OCI-LY7 (cell line): ENCODE measurements around the gene CAB39. TPM values are rescaled to one million over a fixed set of nuclear protein-coding genes. Genes with fewer than 3 reads are reported as not detected.

Experiments used
- BruUV-seq: library from RNA; stranded (reverse); fragments of 400-500 nt; replicated peaks from 2 replicates; lab custom pipeline; 2021; lab: Mats Ljungman, UMichigan
- CTCF ChIA-PET: fragments of 300-600 bp; sonication (Branson Sonifier 250); formaldehyde crosslinking; loops from one replicate; lab custom pipeline; 2022; ENCODE audit warnings: antibody characterized with exemption; ENCODE audit not compliant: unreplicated experiment; lab: Charles Lee
- POLR2A ChIA-PET: fragments of 300-600 bp; sonication (Branson Sonifier 250); formaldehyde crosslinking; loops from one replicate; lab custom pipeline; 2022; ENCODE audit warnings: antibody characterized with exemption; lab: Charles Lee
- DNase-seq: peaks from one replicate; pipeline ENCODE4 v3.0.0-alpha.2; 2015; ENCODE audit warnings: low spot score
- H2AFZ ChIP-seq: fragments of 200-600 bp; sonication (generic), shearing (Covaris generic); 2 replicates; pipeline ENCODE4 v1.6.1; 2014; ENCODE audit warnings: mild to moderate bottlenecking, antibody characterized with exemption, low read length, moderate library complexity
- H3K27ac ChIP-seq: fragments of 200-600 bp; sonication (generic); 2 replicates; pipeline ENCODE4 v1.5.1; 2014; ENCODE audit warnings: mixed run types, low read depth, mild to moderate bottlenecking, moderate library complexity, low read length, inconsistent platforms; ENCODE audit not compliant: poor library complexity, severe bottlenecking
- H3K36me3 ChIP-seq: fragments of 200-600 bp; sonication (generic); 2 replicates; pipeline ENCODE4 v1.6.1; 2014; ENCODE audit warnings: mild to moderate bottlenecking, antibody characterized with exemption, low read length, moderate library complexity, mixed read lengths; ENCODE audit not compliant: insufficient read depth
- H3K4me1 ChIP-seq: fragments of 200-600 bp; sonication (generic); 2 replicates; pipeline ENCODE4 v1.5.1; 2014; ENCODE audit warnings: mild to moderate bottlenecking, low read length; ENCODE audit not compliant: insufficient read depth, poor library complexity, severe bottlenecking
- H3K4me2 ChIP-seq: fragments of 200-600 bp; sonication (generic); 2 replicates; pipeline ENCODE4 v1.6.1; 2014; ENCODE audit warnings: mild to moderate bottlenecking, low read length
- H3K4me3 ChIP-seq: fragments of 200-600 bp; sonication (generic); 2 replicates; pipeline ENCODE4 v1.5.1; 2014; ENCODE audit warnings: mild to moderate bottlenecking, low read depth, low read length; ENCODE audit not compliant: poor library complexity, severe bottlenecking
- H3K79me2 ChIP-seq: fragments of 200-600 bp; sonication (generic); 2 replicates; pipeline ENCODE4 v1.6.1; 2016; ENCODE audit warnings: low read depth, mild to moderate bottlenecking, low read length, moderate library complexity, mixed read lengths; ENCODE audit not compliant: insufficient read depth
- H3K9me2 ChIP-seq: fragments of 200-600 bp; sonication (generic); 2 replicates; pipeline ENCODE4 v1.6.1; 2016; ENCODE audit warnings: mild to moderate bottlenecking, low read length, mixed read lengths; ENCODE audit not compliant: insufficient read depth
- H3K9me3 ChIP-seq: fragments of 200-600 bp; sonication (generic); 2 replicates; pipeline ENCODE4 v1.6.1; 2014; ENCODE audit warnings: mild to moderate bottlenecking, mixed run types, low read length, mixed read lengths
- H4K20me1 ChIP-seq: fragments of 200-600 bp; sonication (generic); 2 replicates; pipeline ENCODE4 v1.6.1; 2014; ENCODE audit warnings: mild to moderate bottlenecking, antibody characterized with exemption, low read length, moderate library complexity, mixed read lengths; ENCODE audit not compliant: insufficient read depth
- EZH2phosphoT487 ChIP-seq: fragments of 200-600 bp; sonication (generic); IDR thresholded peaks from 2 replicates; pipeline ENCODE4 v1.6.1; 2018; ENCODE audit warnings: low read depth, borderline replicate concordance, mild to moderate bottlenecking, mixed run types, antibody characterized with exemption, low read length, moderate library complexity, mixed read lengths
- intact Hi-C: fragments of 100-400 bp; cut with micrococcal nuclease; formaldehyde crosslinking; loops from one replicate; pipeline ENCODE4 v1.10.0; 2022; ENCODE audit not compliant: unreplicated experiment
- total RNA-seq, 2 experiments: library from RNA; depleted of rRNA in 1 of 2; stranded (reverse); fragments of >200 nt in 1 of 2; shearing (Covaris generic) in 1 of 2; gene quantifications; 2 replicates each; pipeline ENCODE4 v1.2.3, GENCODE V29; 2014 to 2022
- TF ChIP-seq, protein P1 (sequence below): fragments of 200-600 bp; sonication (generic); conservative IDR thresholded peaks from 2 replicates; pipeline ENCODE4 v1.5.1; 2014; ENCODE audit warnings: mild to moderate bottlenecking, antibody characterized with exemption, low read length, moderate library complexity, mixed read lengths

CAB39 gene
- total RNA-seq, 2 experiments from 2014 or later = 39.3 to 53.4 TPM

DNA sequence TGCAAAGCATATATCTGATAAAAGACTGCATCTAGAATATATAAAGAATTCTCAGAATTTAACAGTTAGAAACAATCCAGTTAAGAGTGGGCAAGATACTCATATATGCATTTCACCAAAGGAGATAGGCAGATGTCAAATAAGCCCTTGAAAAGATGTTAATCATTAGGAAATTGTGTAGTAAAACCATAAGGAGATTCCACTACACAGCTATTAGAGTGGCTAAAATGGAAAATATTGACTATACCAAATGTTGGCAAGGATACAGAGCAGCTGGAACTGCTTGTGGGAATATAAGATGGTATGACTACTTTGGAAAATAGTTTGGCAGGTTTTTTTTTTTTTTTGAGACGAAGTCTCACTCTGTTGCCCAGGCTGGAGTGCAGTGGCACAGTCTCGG is 59.5 kb downstream of the CAB39 start:
- CTCF ChIA-PET = no interaction called here
- peaks cover 45% of the 10 kb centered on the region for H3K36me3 ChIP-seq
- H3K4me1 ChIP-seq = no peaks in the 10 kb centered on the region
- no peaks in the 10 kb centered on the region for H3K9me2 ChIP-seq
- no peak overlapping the region for H2AFZ ChIP-seq
- TF ChIP-seq, protein P1, sequence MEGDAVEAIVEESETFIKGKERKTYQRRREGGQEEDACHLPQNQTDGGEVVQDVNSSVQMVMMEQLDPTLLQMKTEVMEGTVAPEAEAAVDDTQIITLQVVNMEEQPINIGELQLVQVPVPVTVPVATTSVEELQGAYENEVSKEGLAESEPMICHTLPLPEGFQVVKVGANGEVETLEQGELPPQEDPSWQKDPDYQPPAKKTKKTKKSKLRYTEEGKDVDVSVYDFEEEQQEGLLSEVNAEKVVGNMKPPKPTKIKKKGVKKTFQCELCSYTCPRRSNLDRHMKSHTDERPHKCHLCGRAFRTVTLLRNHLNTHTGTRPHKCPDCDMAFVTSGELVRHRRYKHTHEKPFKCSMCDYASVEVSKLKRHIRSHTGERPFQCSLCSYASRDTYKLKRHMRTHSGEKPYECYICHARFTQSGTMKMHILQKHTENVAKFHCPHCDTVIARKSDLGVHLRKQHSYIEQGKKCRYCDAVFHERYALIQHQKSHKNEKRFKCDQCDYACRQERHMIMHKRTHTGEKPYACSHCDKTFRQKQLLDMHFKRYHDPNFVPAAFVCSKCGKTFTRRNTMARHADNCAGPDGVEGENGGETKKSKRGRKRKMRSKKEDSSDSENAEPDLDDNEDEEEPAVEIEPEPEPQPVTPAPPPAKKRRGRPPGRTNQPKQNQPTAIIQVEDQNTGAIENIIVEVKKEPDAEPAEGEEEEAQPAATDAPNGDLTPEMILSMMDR = no peak
- no peak for TF ChIP-seq EZH2phosphoT487
- no peak overlapping the region for H3K4me2 ChIP-seq
- DNase-seq = no peak
- intact Hi-C loops = no loop called here
- no peak overlapping the region for H3K27ac ChIP-seq
- no peaks in the 10 kb centered on the region for H4K20me1 ChIP-seq
- no peak overlapping the region for H3K4me3 ChIP-seq
- H3K9me3 ChIP-seq = no peaks in the 10 kb centered on the region
- BruUV-seq = no TSS peak
- no peaks in the 10 kb centered on the region for H3K79me2 ChIP-seq
- POLR2A ChIA-PET = no interaction called here

DNA sequence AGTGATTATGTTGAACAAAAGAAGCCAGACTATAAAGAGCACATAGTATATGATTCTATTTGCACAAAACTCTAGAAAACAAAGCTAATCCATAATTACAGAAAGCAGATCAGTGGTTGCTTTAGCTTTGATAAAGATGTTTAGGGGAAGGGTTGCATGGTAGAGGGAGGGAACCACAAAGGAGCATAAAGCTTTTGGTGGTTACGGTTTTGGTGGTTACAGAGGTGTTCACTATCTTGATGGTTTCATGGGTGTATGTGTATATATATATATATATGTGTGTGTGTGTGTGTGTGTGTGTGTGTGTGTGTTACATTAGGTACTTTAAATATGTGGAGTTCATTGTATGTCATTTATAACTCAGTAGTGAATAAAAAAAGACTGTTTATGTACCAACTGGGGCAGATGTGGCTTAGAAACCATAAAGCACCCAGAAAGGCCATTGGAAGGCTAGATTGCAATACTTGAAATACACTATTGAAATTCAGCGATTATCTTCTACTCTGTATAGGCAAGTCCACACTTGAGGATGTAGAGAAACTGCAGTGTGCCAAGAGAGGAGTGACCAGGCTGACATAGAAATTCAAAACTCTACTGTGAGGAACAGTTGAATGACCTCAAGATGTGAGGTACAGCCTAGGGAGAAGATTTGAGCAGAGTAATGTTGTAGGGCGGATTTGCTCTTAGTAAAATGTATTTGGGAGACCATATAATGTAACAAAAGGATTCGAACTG is 60.6 kb downstream of the CAB39 start:
- POLR2A ChIA-PET = interaction anchor here (0.7 kb wide), 5 partner anchors 25 to 1512 kb away, joined by 3 to 5 read pairs (median 3); no protein-coding TSS in a partner anchor

More for the DNA sequence above, 60.6 kb downstream of the CAB39 start:
- H3K4me3 ChIP-seq = no peak overlapping the region
- H3K36me3 ChIP-seq = peaks cover 43% of the 10 kb centered on the region
- no peaks in the 10 kb centered on the region for H3K9me2 ChIP-seq
- no peaks in the 10 kb centered on the region for H3K79me2 ChIP-seq
- no peaks in the 10 kb centered on the region for H3K9me3 ChIP-seq
- H3K4me1 ChIP-seq = no peaks in the 10 kb centered on the region
- BruUV-seq = no TSS peak
- CTCF ChIA-PET = no interaction called here
- no peak overlapping the region for H2AFZ ChIP-seq
- H4K20me1 ChIP-seq = no peaks in the 10 kb centered on the region
- no peak for DNase-seq
- TF ChIP-seq, protein P1 = no peak
- TF ChIP-seq EZH2phosphoT487 = no peak
- intact Hi-C loops = no loop called here
- no peak overlapping the region for H3K27ac ChIP-seq
- no peak overlapping the region for H3K4me2 ChIP-seq
